DMS53 (cell line): ENCODE data around the gene LYRM4.

Experiments
- DNase-seq: peaks from one replicate; lab custom pipeline; 2025; lab: John Stamatoyannopoulos, UW

Gene LYRM4

GRCh38 chr6:5174756-5175549 is 85.8 kb downstream of the LYRM4 start:
- DNase-seq, result peak; percentile 44

DNA sequence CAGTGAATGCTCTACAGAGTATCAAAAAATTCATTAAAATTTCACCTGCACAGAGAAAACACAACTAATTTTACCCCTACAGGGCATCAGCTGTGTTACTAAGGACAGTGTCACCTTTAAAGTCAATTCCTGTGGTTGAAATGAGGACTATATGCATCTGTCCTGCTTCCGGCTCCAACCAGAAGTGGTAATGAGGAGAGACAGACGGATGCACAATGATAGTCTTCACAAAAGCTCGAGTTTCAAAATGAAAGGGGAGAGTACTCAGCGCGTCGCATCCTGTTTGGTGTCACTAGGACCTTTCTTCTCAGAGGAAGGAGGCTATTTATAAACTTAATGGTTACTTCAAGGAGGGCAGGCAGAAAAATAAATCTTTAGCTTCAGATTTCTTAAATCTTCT is 86.5 kb downstream of the LYRM4 start:
- DNase-seq, result no peak

- DNase-seq, result no peak
These were observed 86.9 kb downstream of the LYRM4 start for GRCh38 chr6:5173810-5174209.

GRCh38 chr6:5172897-5173474 is 87.8 kb downstream of the LYRM4 start:
- DNase-seq, result no peak

DNA sequence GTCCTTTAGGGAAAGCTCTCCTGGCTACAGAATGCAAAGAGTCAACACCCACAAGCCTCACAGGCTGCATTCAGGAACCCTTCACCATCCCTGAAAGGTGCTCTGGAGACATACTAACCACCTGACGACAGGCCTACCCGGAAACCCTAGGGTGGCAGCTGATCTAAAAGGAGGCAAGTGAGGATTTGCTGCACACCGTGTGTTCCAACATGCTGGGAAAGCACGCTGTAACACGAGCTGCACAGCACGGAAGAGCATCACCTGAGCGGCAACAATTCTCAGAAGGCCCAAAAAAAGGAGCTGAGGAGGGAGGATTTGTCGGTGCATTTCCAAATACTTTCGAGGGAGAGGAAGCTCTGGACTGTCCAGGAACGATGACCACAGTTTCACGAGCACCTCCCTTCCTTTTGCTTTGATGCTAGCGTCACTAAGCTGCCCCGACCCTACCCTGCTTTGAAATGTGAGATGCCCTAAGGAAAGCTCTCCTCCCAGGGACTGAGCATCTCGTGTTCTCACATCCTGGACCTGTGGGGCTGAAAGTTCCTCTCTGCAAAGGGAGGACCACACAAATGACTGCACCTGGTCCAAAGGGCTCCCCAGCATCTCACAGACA is 88.6 kb downstream of the LYRM4 start:
- no peak for DNase-seq

DNA sequence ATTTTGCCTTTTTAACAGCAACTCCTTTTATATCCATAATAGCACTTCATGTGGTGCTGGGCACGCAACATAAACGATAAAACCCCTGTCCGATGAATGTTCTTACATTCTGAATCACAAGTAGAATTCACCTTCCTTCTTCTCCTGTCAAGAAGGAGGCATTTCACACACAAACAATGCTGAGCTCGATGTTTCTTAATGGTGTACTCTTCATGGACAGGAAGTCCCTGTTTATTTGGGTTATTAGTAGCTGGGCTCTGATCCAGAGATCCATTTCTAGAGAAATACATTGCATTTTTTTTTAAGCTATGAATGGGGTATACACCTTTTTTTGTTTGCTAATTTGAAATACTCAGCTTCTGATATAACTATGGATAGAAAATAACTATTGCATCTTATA is 93.2 kb downstream of the LYRM4 start:
- no peak for DNase-seq

DNA sequence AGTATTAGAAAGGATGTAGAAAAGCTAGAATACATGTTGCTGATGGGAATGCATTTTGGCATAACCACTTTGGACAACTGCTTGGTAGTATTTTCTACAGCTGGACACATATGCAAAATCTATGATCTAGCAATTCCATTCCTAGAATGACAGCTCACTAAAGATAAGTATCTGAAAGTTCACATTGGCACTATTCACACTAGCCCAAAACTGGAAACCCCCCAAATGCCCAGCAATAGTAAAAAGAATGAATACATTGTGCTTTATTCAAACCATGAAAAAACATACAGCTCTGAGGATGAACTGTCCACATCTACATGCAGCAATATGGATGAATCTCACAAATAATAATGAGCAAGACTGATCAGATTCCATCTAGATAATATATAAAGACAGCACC is 96.7 kb downstream of the LYRM4 start:
- DNase-seq, result no peak

DNA sequence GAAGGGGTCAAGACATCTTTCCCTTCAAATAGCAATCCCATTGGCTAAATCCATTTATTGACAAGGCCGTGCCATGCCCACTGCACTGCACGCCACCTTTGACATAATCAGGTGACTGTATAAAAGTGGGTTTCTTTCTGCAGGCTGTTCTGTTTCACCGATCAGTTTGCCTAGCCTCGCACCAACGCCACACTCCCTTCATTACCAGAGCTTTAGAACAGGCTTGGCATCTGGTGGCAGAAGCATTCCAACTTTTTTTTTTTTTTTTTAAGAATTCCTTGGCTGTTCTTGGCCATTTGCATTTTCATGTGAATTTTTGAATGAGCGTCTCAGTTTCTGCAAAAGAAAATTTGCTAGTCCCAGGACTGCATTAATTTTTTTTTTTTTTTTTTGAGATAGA is 97.5 kb downstream of the LYRM4 start:
- DNase-seq, result no peak

DNA sequence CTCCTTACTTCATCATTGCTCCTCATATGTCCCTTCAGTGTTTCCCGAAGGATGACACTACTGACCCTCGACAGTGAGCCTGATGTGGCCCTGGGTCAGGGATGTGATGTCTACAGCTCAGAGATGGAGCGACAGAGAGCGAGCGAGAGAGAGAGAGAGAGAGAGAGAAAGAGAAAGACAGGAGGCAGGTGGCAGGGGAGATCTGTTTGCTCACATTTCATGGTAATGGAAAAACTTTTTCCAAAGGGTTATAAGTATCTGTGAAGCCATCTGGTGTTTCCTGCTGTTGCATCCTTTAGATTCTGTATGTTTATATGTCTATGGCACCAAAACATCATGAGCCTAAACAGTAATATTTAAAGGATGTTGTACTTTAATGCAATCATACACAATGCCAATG is 98.4 kb downstream of the LYRM4 start:
- DNase-seq, result peak; percentile 22

- no peak for DNase-seq
These were observed 100.5 kb downstream of the LYRM4 start for GRCh38 chr6:5160206-5160605.

DNA sequence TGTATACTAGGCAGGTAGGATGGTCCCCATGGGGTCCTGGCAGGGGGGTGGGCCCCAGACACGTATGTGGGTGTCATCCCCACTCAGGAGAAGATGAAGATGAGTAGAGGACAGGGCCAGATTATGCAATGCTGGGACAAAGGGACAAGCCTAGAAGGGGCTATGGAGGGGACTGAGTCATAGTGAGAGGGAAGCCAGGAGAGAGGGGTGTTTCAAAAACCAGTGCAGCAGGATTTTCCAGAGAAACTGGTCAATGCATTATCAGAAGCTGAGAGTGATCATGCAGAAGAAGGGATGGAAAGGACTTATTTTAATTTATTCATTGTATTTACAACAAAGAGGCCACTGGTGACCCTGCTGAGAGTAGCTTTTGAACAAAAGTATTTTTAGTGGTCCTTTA is 101.6 kb downstream of the LYRM4 start:
- peak; percentile 52 for DNase-seq

GRCh38 chr6:5158180-5158579 is 102.6 kb downstream of the LYRM4 start:
- no peak for DNase-seq

GRCh38 chr6:5157621-5158138 is 103.1 kb downstream of the LYRM4 start:
- DNase-seq, result no peak

GRCh38 chr6:5156627-5157026 is 104.1 kb downstream of the LYRM4 start:
- DNase-seq, result no peak

DNA sequence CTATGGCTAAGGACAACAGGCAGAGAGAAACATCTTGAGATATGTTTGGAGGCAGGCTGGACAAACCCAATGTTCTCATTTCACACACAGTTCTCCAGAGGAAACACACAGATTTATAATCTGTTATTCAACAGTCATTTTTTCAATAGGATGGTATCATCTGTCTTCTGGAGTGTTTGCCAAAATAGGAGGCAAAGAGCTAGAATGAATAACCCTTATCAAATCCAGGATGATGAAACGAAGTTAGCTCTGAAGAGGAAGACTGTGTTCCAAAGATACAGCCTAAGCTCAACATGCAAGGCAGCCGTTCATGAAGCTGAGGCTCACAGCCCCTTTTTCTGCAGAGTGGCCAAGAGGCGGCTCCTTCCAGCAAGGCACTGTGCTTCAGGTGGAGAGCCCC is 104.8 kb downstream of the LYRM4 start:
- DNase-seq, result no peak

GRCh38 chr6:5153186-5153585 is 107.6 kb downstream of the LYRM4 start:
- DNase-seq, result no peak

DNA sequence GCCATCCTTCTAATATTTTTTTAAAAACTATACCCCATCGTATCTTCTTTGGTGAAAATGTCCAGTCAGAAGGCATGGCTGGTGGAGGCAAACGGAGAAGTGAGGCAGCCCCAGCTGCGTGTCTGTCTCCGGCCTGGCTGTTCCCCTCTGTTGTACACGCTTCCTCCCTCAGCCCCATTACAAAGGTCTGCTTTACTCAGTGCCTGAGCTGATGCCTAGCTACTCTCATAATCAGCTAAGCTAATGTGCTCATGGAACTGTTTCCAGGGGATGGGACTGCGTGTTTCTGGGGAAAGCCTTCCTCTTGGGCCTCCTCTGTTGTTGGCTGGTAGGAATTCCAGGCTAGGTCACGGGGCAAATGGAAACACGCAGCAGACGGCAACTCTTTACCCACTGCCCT is 108.3 kb downstream of the LYRM4 start:
- no peak for DNase-seq

DNA sequence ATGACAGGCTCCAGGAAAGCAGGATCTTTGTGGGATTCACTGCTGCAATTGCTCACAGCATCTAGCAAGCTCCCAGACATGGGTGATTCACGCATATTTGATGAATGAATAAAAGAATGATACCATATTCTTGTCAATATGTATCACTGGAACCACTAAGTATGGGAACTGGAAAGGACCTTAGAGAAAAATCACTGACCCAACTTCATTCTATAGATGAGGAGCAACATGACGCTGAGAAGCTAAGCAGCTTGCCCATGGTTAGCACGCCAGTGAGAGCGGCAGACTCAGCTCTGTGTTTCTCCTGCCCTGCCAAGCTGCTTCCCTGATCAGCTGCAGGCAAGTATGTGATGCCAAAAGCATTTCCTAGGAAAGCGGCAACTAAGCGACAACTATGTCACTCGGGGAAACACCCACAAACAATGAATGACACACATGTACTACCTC is 108.8 kb downstream of the LYRM4 start:
- no peak for DNase-seq

DNA sequence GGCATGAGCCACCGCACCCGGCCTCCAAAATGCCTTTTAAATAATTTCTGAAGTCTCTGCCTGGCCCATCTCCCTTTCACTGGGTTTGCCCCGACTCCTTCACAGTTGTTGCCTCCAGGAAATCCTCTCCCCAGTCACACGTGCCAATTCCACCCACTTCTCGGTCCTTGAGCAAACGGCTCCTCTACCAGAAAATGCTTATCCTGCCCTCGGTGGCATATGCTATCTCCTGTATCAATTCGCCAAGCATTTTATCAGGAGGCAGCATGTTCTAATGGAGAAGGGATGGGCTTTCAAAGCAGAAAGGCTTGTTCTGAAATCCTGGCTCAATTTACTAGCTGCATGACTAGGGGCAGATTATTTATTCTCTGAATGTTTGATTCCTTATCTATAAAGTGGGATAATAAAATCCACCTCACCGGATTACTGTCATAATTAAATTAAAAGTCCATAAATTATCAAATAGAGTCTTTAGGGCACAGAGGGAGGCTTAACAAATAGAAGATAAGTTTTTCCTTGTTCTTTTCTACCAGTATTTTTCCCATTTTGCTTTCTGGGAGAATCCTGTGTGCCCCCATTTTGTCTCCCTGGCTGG is 109.3 kb downstream of the LYRM4 start:
- no peak for DNase-seq

- DNase-seq, result no peak
These were observed 110.1 kb downstream of the LYRM4 start for GRCh38 chr6:5150551-5151075.

GRCh38 chr6:5149891-5150290 is 110.9 kb downstream of the LYRM4 start:
- DNase-seq, result no peak

DNA sequence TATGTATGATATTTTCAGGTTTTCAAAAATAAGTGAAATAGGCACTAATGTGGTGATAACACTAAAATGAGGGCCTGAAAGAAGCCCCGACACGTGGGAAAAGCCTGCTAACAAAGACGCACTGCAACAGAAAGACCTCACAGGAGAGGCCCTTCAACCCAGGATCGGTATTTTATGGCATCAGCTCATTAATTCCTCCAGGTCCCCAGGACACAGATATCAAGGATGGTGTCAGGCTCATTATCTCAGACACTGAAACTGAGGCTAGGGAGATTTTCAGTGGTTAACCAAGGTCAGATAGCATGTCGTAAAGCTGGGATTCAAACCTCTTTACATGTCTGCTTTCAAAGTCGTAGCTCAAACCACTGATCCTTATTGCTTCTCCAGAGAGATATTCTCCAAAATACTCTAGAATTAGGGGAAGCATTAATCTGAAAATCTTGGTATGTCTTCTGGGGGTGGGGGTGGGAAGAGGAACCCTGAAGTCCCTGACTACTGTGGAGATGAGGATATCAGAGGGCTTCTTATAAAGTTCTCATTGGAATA is 111.5 kb downstream of the LYRM4 start:
- DNase-seq, result no peak
